Mucosa of rectum (tissue), 2 donors: ENCODE data around the gene CFAP107.

ENCODE experiments used
- H3K27ac ChIP-seq, 2 donors: one replicate each; pipeline ENCODE4 v1.7.0; 2013; ENCODE audit warnings: inconsistent platforms in 2 of 2, low read depth in 2 of 2, low read length in 2 of 2
- H3K27me3 ChIP-seq, 2 donors: one replicate each; pipeline ENCODE4 v1.7.0; 2013; ENCODE audit warnings: low read length in 2 of 2; ENCODE audit not compliant: control insufficient read depth in 2 of 2, insufficient read depth in 2 of 2
- H3K36me3 ChIP-seq, 2 donors: one replicate each; pipeline ENCODE4 v1.7.0; 2013; ENCODE audit warnings: low read length in 2 of 2; ENCODE audit not compliant: control insufficient read depth in 2 of 2, insufficient read depth in 2 of 2
- H3K4me1 ChIP-seq, 2 donors: one replicate each; pipeline ENCODE4 v1.7.0; 2013; ENCODE audit warnings: low read length in 2 of 2, mild to moderate bottlenecking in 1 of 2; ENCODE audit not compliant: control insufficient read depth in 2 of 2, insufficient read depth in 2 of 2
- H3K4me3 ChIP-seq, 2 donors: one replicate each; pipeline ENCODE4 v1.7.0; 2013; ENCODE audit warnings: low read length in 2 of 2
- H3K9ac ChIP-seq, 2 donors: one replicate each; pipeline ENCODE4 v1.7.0; 2013; ENCODE audit warnings: low read length in 2 of 2, low read depth in 1 of 2, mild to moderate bottlenecking in 1 of 2
- H3K9me3 ChIP-seq, 2 donors: one replicate each; pipeline ENCODE4 v1.7.0; 2013; ENCODE audit warnings: low read length in 2 of 2; ENCODE audit not compliant: control insufficient read depth in 2 of 2
- donor health status: healthy.
- donor health status: Normal muscosa, but diverticular disease.

CFAP107 gene

GRCh38 chr1:12738934-12739333 lies 7.1 kb upstream of the CFAP107 start:
- Histone ChIP-seq H3K4me3 (no peak overlapping the region), H3K36me3 (no peaks in the 10 kb centered on the region), H3K4me1 (no peaks in the 10 kb centered on the region), H3K9ac (no peak overlapping the region), H3K27me3 (peaks cover 0 to 2% of the 10 kb centered on the region in 2 donors), H3K9me3 (no peaks in the 10 kb centered on the region), H3K27ac (no peak overlapping the region)

GRCh38 chr1:12739613-12740012 lies 6.4 kb upstream of the CFAP107 start:
- Histone ChIP-seq H3K4me1 (no peaks in the 10 kb centered on the region), H3K9ac (no peak overlapping the region), H3K36me3 (no peaks in the 10 kb centered on the region), H3K27ac (no peak overlapping the region), H3K4me3 (no peak overlapping the region), H3K9me3 (no peaks in the 10 kb centered on the region), H3K27me3 (peaks cover 0 to 2% of the 10 kb centered on the region in 2 donors)

GRCh38 chr1:12741946-12742345 lies 4.1 kb upstream of the CFAP107 start:
- H3K9ac ChIP-seq = no peak overlapping the region
- H3K9me3 ChIP-seq = no peaks in the 10 kb centered on the region
- no peak overlapping the region for H3K27ac ChIP-seq
- no peaks in the 10 kb centered on the region for H3K36me3 ChIP-seq
- no peak overlapping the region for H3K4me3 ChIP-seq
- no peaks in the 10 kb centered on the region for H3K4me1 ChIP-seq
- H3K27me3 ChIP-seq = no peaks in the 10 kb centered on the region

GRCh38 chr1:12745126-12745991 lies 641 bp upstream of the CFAP107 start:
- Histone ChIP-seq H3K4me3 (no peak overlapping the region), H3K27ac (no peak overlapping the region), H3K27me3 (no peaks in the 10 kb centered on the region), H3K4me1 (no peaks in the 10 kb centered on the region), H3K9me3 (peaks cover 0 to 4% of the 10 kb centered on the region in 2 donors), H3K9ac (no peak overlapping the region), H3K36me3 (no peaks in the 10 kb centered on the region)

- Histone ChIP-seq H3K9ac (no peak overlapping the region), H3K4me1 (no peaks in the 10 kb centered on the region), H3K27ac (no peak overlapping the region), H3K9me3 (peaks cover 0 to 4% of the 10 kb centered on the region in 2 donors), H3K4me3 (no peak overlapping the region), H3K27me3 (no peaks in the 10 kb centered on the region), H3K36me3 (no peaks in the 10 kb centered on the region)
Observed at GRCh38 chr1:12748778-12749355, 2.9 kb downstream of the CFAP107 start.

- H3K27me3 ChIP-seq = peaks cover 0 to 3% of the 10 kb centered on the region in 2 donors
- no peak overlapping the region for H3K27ac ChIP-seq
- no peaks in the 10 kb centered on the region for H3K4me1 ChIP-seq
- H3K4me3 ChIP-seq = no peak overlapping the region
- H3K36me3 ChIP-seq = no peaks in the 10 kb centered on the region
- no peaks in the 10 kb centered on the region for H3K9me3 ChIP-seq
- no peak overlapping the region for H3K9ac ChIP-seq
Observed at GRCh38 chr1:12754738-12755137, 8.7 kb downstream of the CFAP107 start.

- Histone ChIP-seq H3K9ac (no peak overlapping the region), H3K4me1 (no peaks in the 10 kb centered on the region), H3K9me3 (no peaks in the 10 kb centered on the region), H3K27me3 (peaks cover 0 to 3% of the 10 kb centered on the region in 2 donors), H3K36me3 (no peaks in the 10 kb centered on the region), H3K4me3 (no peak overlapping the region), H3K27ac (no peak overlapping the region)
Observed at GRCh38 chr1:12756273-12756672, 10.3 kb downstream of the CFAP107 start.

- no peaks in the 10 kb centered on the region for H3K9me3 ChIP-seq
- no peak overlapping the region for H3K9ac ChIP-seq
- no peak overlapping the region for H3K4me3 ChIP-seq
- H3K27ac ChIP-seq = no peak overlapping the region
- peaks cover 0 to 3% of the 10 kb centered on the region in 2 donors for H3K27me3 ChIP-seq
- H3K4me1 ChIP-seq = no peaks in the 10 kb centered on the region
- no peaks in the 10 kb centered on the region for H3K36me3 ChIP-seq
Observed at GRCh38 chr1:12756768-12757413, 10.9 kb downstream of the CFAP107 start.

- H3K27ac ChIP-seq = no peak overlapping the region
- no peak overlapping the region for H3K4me3 ChIP-seq
- no peak overlapping the region for H3K9ac ChIP-seq
- H3K27me3 ChIP-seq = peaks cover 0 to 3% of the 10 kb centered on the region in 2 donors
- no peaks in the 10 kb centered on the region for H3K4me1 ChIP-seq
- no peaks in the 10 kb centered on the region for H3K36me3 ChIP-seq
- H3K9me3 ChIP-seq = no peaks in the 10 kb centered on the region
Observed at GRCh38 chr1:12757836-12758235, 11.8 kb downstream of the CFAP107 start.

GRCh38 chr1:12760256-12760795 lies 14.3 kb downstream of the CFAP107 start:
- H3K9me3 ChIP-seq = no peaks in the 10 kb centered on the region
- no peak overlapping the region for H3K27ac ChIP-seq
- no peak overlapping the region for H3K4me3 ChIP-seq
- H3K9ac ChIP-seq = no peak overlapping the region
- H3K27me3 ChIP-seq = peaks cover 0 to 3% of the 10 kb centered on the region in 2 donors
- H3K4me1 ChIP-seq = no peaks in the 10 kb centered on the region
- H3K36me3 ChIP-seq = no peaks in the 10 kb centered on the region
